HG03575 (cell line): ENCODE data around the gene CALML6.

Experiments used
- ATAC-seq: cut with Tn5 transposase; IDR thresholded peaks from one replicate; pipeline ENCODE4 v1.9.1; 2021; ENCODE audit not compliant: unreplicated experiment, insufficient number of reproducible peaks, low FRiP score; ENCODE audit errors: extremely low read depth

CALML6 gene

DNA sequence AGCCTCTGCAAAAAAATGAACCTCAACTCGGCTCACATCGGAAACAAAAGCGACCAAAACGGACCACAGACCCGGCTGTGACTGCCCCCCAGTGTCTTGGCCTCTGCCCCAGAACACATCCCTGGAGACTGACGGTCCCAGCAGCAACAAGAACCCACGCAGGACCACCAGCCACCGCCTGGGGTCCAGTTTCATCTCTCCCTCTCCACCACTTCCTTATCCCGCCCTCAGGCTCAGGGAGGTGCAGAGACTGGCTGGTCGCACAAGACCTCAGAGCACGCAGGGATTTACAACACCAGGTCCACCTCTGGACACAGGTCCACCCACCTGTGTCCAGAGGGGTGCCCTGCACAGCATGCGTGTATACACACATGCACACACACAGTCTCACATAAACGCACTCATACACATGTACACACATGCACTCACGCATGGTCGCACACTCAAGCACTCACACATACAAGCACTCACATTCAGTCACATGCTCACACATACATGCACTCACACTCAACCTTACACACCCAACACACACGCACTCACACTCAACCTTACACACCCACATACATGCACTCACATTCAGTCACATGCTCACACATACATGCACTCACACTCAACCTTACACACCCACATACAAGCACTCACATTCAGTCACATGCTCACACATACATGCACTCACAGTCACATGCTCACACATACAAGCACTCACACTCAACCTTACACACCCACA lies 22.7 kb downstream of the CALML6 start:
- no peak for ATAC-seq

DNA sequence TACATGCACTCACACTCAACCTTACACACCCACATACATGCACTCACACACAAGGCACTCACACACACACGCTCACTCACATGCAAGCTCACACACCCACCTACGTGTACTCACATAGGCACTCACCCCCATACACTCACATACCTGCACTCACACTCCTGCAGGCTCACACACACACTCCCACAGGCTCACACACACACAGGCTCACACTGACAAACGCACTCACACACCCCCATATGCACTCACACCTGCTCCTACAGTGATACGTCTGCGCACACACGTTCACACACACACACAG lies 23.2 kb downstream of the CALML6 start:
- ATAC-seq = no peak

DNA sequence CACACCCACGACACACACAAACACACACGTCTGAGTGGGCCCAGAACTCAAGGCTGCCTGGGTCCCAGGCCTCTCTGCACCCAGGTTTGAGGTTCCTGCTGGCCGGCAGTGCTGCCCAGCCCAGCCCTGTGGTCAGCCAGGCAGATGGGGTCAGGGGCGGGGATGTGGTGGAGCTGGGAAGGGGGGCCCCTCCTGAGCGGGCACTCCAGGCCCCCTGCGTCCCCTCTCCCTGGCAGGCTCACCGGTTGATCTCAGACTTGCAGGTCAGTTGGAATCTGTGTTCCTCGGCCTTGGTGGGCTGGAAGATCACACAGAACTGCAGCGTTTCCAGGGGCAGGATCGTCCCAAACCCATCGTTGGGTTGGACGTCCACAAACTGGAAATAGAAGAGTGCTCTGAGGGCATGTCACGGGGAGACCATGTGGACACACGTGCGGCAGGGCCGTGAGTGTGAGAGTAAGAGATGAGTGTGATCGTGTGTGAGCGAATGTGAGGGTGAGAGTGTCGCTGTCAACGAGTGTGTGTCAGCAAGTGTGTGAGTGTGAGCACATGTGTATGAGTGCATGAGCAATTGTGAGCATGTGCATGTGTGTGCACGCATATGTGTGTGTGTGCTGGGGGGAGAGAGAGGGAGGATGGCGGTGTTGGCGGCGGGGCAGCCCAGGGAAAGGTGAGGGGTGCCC lies 23.7 kb downstream of the CALML6 start:
- no peak for ATAC-seq

DNA sequence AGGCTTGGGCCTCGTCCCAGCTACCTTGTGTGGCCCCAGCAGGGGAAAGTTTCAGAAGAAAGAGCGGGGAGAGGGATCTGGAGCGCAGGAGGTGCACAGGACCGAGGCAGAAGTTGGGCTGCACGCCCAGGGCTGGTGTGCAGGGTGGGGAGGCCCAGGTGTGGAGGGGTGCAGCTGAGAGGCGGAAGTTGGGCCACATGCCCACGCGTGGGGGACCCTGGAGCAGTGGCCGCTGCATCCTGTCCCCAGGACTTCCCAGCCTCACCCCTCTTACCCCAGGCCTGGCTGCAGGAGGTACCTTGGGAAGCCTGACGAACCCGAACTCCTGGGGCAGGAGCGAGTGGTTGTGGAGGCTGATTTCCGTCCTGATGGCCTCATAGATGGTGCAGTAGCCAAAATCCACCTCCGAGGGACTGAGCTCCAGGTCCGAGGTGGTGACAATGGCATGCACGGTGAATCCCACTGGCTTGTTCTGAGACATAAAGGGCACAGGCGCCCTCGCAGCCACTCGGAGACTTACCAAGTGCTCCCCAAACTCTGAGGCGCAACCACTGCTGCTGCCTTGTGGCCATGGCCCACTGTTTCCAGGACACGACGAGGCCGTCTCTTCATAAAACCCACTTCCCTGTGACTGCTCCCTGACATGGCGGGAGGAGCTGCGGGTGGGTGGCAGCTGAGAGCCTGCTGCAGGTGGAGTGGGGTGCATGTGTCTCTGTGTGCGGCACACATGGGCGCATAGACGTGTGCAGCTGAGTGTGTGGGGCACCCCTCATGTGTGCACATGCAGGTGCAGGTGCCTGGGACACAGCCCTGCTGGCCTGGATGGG lies 24.4 kb downstream of the CALML6 start:
- no peak for ATAC-seq

DNA sequence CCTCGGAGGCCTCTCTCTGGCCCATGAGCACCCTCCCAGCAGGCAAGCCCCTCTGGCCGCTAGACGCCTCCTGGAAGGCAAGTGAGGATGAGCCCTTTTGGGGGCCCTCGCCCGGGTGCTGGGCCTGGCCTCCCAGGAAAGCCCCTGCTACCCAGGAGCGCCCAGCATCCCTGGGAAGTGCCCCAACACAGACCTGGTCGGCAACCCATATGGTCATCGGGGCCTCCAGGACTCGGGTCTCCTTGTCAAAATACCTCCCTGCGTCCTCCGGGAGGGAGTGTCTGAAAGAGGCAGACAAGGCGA lies 25.0 kb downstream of the CALML6 start:
- ATAC-seq = no peak

DNA sequence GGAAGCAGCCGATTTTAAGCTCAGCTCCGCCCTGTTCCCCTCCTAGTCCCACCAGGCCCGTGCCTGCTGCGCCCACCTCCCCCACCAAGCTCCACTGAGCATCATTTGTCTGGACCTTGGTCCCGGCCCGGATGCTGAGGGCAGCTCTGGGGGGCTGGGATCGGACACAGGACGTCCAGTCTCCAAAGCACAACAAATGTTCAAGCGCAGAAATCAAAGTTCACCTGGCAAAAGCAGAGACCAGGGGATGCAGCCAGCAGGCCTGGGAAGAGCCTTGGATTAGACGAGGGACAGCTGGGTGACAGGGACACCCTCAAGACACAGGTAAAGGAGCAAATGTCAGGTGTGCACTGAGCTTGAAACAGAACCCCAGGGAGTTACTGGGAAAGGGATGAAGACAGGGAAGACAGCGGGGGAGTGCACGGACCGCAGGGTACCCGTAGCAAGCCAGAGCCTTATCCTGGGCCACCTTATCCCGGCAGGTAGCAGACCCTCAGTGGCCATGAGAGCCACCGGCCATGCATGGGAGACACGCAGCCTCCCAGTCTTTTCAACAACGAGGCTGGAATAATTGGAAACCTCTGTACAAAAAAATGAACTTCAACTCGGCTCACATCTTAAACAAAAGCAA lies 26.3 kb downstream of the CALML6 start:
- no peak for ATAC-seq

DNA sequence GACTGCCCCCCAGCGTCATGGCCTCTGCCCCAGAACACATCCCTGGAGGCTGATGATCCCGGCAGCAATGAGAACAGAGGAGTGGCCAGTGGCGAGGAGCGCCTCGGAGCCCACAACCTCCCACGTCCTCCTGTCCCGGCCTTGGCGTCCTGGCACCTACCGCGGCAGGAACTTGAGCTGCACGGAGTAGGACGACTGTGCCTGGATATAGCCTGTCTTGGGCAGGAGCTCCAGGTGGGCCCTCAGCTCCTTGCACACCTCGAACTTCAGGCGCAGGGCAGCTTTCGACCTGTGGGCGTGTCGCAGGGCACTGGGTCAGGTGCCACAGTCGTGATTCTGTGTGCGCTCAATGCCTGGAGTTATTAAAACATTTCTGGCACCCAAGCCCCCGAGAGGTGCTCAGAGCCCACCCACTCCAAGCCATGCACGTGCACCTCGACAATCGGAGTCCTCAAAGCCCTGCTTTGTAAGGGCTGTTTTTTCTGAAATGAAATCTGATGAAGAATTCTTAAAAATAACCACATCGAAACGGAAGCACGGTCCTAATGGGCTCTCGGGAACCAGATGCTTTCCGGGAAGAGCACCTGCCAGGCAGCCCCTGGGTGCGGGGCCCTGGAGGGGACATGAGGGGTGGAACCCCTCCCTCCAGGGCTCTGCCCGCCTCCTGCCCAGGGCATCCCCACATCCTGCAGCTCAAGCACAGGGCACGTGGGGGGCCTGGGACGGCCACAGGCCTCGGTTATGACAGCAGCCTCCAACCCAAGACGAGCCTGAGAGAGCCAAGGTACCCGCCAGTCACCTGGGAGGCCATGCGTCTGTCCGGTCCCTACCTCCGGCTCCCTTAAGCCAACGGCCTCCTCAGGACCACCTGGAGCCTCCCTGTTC lies 27.1 kb downstream of the CALML6 start:
- ATAC-seq = no peak

DNA sequence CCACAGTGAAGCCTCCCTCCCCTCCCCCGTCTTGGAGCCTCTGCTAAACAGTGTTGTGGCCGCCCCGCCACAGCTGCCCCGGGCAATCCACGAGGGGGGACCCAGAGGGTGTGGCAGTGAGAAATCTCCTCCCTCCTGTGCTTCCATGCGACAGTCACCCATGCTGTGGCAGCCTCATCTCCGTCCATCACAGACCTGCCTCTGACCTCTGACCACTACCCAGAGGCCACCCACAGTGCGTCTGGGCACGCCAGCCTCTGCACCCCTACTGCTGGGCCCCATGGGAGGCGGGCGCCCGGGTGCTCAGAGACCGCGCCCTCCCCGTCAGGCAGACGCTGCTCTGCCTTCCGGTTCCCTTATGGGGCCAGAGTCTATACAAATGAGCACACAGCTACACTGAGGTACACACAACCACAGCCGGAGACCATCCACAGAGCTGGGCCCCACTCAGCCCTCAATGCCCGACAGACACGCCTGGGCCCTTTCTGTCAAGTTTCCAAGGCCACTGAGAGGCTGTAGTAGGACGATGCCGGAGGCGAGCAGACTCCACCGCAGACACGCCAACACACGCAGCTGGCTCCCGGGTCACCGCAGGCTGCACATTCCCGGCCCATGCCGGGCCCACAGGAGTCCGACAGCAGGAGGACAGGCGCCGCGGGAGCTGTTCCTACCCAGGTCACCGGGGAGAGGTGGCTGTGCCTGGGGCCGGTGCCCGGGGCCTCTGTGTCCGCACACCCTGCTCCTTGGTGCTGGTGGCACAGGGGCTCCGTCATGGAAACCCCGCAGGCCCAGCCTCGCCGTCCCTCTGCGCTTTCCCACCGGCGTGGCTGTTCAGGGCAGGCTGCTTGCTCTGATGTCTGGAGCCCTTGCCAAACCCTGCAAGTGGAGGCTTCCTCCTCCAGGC lies 27.9 kb downstream of the CALML6 start:
- no peak for ATAC-seq

DNA sequence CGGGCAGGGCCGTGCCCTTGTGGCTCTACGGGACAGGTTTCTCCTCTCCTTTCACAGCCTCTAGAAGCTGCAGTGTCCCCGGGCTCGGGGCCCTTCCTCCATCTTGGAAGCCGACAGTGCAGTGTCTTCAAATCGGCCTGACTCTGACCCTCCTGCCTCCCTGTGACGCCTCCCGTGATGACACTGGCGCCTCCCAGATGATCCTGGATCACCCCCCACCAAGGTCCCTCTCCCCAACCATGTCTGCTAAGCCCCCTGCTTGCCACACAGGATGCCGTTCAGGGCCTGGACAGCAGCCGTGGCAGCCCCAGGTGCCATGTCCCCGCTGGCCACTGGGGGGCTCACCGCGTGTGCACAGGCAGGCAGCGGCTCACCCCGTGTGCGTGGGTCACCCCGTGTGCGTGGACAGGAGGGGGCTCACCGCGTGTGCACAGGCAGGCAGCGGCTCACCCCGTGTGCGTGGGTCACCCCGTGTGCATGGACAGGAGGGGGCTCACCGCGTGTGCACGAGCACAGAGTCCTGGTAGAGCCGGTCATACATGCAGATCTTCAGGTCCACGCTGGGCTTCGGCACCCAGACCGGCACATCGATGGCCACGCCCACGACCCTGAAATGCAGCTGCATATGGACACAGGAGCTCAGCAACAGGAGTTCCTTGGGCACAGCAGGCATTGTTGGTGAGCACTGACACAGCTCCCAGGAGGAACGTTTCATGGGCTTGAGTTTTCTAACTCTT lies 28.9 kb downstream of the CALML6 start:
- no peak for ATAC-seq

DNA sequence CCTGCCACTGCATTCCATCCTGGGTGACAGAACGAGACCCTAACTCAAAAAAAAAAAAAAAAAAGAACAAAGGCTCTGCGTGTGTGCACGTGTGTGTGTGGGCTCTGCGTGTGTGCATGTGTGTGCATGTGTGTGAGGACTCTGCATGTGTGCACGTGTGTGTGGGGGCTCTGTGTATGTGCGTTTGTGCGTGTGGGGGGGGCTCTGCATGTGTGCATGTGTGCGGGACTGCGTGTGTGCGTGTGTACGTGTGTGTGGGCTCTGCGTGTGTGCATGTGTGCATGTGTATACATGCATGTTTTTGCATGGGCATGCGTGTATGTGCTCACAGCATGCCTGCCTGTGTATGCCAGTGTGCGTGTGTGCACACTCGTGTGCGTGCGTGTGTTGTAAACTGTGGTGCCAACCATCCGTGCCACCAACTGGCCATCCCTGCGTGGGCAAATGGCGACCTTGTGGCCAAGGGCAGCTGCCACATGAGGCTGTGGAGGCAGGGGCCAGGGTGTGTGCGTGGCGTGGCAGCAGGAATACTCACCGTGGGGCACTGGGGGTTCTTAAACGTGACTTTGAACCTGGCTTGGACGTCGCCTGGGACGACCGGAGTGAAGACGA lies 30.8 kb downstream of the CALML6 start:
- no peak for ATAC-seq

DNA sequence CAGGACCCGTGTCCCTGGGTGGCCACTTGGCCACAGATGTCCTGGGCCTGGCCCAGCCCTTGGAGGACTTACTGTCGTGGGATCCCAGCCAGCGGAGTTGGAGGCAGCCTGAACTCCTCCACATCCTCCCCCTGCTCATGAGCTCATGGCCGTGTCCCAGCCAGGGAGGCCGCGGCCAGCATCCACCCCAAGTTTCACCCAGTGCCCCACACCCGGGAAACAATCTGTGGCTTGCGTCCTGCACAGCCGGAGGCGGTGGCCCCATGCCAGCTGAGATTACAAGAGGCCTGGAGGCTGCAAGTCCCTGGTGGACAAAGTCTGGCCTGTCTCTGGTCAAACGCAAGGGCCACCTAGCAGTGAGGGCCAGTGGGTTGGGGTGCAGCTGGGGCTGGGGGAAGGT lies 31.5 kb downstream of the CALML6 start:
- no peak for ATAC-seq

DNA sequence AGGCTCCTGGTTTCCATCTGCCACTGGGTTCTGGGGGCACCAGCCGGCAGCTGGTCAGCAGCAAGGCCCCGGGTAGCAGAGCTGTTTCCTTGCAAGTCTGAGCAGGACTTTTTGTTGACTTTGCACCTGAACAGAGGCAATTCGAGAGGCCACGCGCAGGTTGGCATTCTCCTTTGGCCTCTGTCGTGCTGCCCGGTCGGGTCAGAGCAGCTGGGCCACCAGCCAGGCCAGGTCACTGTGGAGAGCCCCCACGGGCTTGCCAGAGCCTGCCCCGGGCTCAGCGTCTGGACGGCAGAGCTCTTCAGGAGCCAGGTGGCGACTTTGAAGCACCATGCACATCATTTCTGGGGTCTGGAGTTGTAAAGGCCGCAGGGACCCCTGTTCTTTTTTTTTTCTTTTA lies 32.4 kb downstream of the CALML6 start:
- no peak for ATAC-seq

DNA sequence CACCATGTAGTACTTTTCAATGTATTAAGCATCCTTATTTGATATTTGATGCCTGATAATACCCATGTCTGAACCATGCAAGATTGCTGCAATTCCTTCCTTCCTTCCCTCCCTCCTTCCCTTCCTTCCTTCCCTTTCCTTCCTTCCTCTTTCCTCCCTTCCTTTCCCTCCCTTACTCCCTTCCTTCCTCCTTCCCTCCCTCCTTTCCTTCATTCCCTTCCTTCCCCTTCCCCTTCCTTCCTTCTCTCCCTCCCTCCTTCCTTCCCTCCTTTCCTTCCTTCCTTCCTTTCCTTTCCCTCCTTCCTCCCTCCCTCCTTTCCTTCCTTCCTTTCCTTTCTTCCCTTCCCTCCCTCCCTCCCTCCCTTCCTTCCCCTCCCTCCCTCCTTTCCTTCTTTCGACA lies 33.7 kb downstream of the CALML6 start:
- ATAC-seq = no peak

DNA sequence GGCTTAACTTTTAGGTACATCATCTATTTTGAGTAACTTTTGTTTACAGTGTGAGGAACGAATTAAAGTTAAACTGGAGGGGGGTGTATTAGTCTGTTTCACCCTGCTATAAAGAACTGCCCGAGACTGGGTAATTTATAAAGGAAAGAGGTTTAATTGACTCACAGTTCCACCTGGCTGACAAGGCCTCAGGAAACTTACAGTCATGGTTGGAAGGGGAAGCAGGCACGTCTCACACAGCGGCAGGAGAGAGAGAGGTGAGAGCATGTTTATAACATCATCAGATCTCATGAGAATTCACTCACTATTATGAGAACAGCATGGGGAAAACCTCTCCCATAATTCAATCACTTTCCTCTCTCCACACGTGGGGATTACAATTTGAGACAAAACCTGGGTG lies 35.9 kb downstream of the CALML6 start:
- ATAC-seq = no peak

DNA sequence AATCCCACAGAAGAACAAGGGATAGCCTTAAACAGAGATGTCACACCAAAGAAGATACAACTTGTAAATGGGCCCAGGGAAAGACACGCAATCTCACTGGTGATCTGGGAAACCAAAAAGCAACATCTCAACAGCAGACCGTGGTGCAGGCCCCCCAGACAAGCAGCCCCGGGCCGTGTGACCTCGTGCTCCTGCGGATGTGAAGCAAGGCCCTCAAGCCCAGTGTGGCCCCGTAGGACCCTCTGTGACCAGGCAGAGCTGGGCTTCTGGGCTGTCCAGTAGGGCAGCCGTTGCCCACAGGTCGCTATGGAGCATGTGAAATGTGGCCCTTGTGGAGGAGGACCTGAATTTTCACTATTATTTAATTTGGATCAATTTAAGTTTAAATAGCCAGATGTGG lies 39.0 kb downstream of the CALML6 start:
- ATAC-seq = no peak

DNA sequence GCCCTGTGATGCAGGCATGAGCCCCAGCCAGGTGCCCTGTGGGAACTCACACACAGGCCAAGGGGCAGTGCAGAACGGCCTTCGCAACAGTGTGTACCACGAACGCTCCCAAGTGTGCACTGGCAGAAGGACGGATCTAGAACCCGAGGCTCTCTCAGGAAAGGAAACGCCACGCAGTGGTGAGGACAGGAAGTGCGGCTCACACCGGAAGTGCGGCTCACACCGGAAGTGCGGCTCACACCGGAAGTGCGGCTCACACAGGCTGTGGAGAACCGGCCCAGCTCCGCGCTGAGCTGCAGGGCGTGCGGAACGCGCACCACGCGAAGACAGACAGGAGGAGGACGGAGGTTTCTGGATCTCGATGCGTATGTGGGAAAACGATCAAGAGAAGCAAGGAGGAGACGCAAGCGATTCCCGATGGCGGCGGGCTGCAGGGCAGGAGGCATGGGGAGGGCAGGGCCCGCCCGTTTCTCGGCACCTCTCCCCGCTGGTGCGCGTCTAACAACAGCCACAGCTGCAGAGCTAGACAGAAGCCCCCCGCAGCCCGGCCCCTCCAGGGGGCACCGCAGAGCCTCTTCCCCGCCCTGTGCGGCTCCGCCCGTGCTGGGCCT lies 39.9 kb downstream of the CALML6 start:
- no peak for ATAC-seq

DNA sequence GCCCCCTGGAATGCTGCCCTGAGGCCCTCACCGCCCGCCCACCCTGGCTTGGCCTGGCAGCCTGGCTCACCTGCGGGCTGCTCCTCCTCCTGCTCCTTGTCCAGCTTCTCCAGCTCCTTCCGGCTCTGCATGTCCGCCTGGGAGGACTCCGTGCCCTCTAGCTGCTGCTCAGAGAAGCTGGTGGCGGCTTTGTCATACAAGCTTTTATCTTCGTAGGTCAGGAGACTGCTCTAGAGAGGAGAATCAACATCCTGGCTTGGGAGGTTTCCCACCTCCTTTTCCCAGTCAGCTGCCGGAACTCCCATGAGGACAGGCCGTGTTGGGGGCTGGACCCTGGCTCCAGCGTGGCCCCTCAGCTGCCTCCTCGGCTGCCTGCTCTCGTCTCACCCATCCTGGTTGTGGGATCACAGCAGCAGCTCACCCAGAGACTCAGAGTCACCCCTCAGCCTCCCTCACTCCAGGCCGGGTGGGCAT lies 40.6 kb downstream of the CALML6 start:
- ATAC-seq = no peak
